MM.1S (cell line): ENCODE results near the gene SLC3A2.

ENCODE experiments used
- DNase-seq: peaks from one replicate; pipeline ENCODE4 v3.0.0-alpha.2; 2015
- H2AFZ ChIP-seq: fragments of 300-600 bp; sonication (generic); 2 replicates; pipeline ENCODE4 v1.6.0; 2016; ENCODE audit warnings: antibody characterized with exemption, low read length
- H3F3A ChIP-seq: fragments of 300-600 bp; sonication (generic); 2 replicates; pipeline ENCODE4 v1.6.1; 2016; ENCODE audit warnings: mild to moderate bottlenecking, antibody characterized with exemption, low read length, moderate library complexity, mixed read lengths; ENCODE audit not compliant: insufficient read depth
- H3K27ac ChIP-seq: fragments of 300-600 bp; sonication (generic); 2 replicates; pipeline ENCODE4 v1.5.1; 2016; ENCODE audit warnings: mild to moderate bottlenecking, low read length
- H3K27me3 ChIP-seq: fragments of 300-600 bp; sonication (generic); replicated peaks from 2 replicates; pipeline ENCODE4 v1.6.0; 2016; ENCODE audit warnings: low read length; ENCODE audit not compliant: insufficient read depth
- H3K36me3 ChIP-seq: fragments of 300-600 bp; sonication (generic); replicated peaks from 2 replicates; pipeline ENCODE4 v1.6.1; 2016; ENCODE audit warnings: mild to moderate bottlenecking, low read length, mixed read lengths; ENCODE audit not compliant: insufficient read depth
- H3K4me1 ChIP-seq: fragments of 300-600 bp; sonication (generic); 2 replicates; pipeline ENCODE4 v1.6.1; 2016; ENCODE audit warnings: low read length, mixed read lengths
- H3K4me2 ChIP-seq: fragments of 300-600 bp; sonication (generic); 2 replicates; pipeline ENCODE4 v1.6.0; 2016; ENCODE audit warnings: low read depth, low read length
- H3K4me3 ChIP-seq: fragments of 300-600 bp; sonication (generic); 2 replicates; pipeline ENCODE4 v1.5.1; 2016; ENCODE audit warnings: low read length, mixed read lengths
- H3K79me2 ChIP-seq: fragments of 300-600 bp; sonication (generic); 2 replicates; pipeline ENCODE4 v1.6.1; 2016; ENCODE audit warnings: mixed run types, low read length, mixed read lengths
- H3K9ac ChIP-seq: fragments of 300-600 bp; sonication (generic); 2 replicates; pipeline ENCODE4 v1.6.1; 2016; ENCODE audit warnings: low read length, mixed read lengths
- H3K9me2 ChIP-seq: fragments of 300-600 bp; sonication (generic); replicated peaks from 2 replicates; pipeline ENCODE4 v1.6.1; 2016; ENCODE audit warnings: mild to moderate bottlenecking, low read length, mixed read lengths; ENCODE audit not compliant: insufficient read depth
- H3K9me3 ChIP-seq: fragments of 300-600 bp; sonication (generic); replicated peaks from 2 replicates; pipeline ENCODE4 v1.6.1; 2016; ENCODE audit warnings: mild to moderate bottlenecking, low read length, mixed read lengths; ENCODE audit not compliant: insufficient read depth
- H4K20me1 ChIP-seq: fragments of 300-600 bp; sonication (generic); 2 replicates; pipeline ENCODE4 v1.6.1; 2016; ENCODE audit warnings: mild to moderate bottlenecking, low read length, moderate library complexity, mixed read lengths; ENCODE audit not compliant: insufficient read depth
- CTCF ChIP-seq: fragments of 300-600 bp; sonication (generic); IDR thresholded peaks from 2 replicates; pipeline ENCODE4 v1.5.1; 2016; ENCODE audit warnings: antibody characterized with exemption, low read length, mixed read lengths
- EZH2 ChIP-seq: fragments of 300-600 bp; sonication (generic); optimal IDR thresholded peaks from 2 replicates; pipeline ENCODE3; 2017; ENCODE audit warnings: low read depth, mild to moderate bottlenecking, antibody characterized with exemption, low read length, mixed read lengths
- EZH2phosphoT487 ChIP-seq: fragments of 300-600 bp; sonication (generic); IDR thresholded peaks from 2 replicates; pipeline ENCODE4 v1.6.1; 2018; ENCODE audit warnings: antibody characterized with exemption, low read length

The SLC3A2 gene

GRCh38 chr11:62919476-62919875 lies 38.8 kb downstream of the SLC3A2 start:
- Histone ChIP-seq H3K79me2 (no peaks in the 10 kb centered on the region), H4K20me1 (no peaks in the 10 kb centered on the region), H3K27me3 (peaks cover 81% of the 10 kb centered on the region), H3K9ac (no peak overlapping the region), H3K9me2 (no peaks in the 10 kb centered on the region), H3K36me3 (no peaks in the 10 kb centered on the region), H3K4me1 (peaks cover 7% of the 10 kb centered on the region; the same call in 1 of the 2 replicates), H3K4me2 (no peak overlapping the region), H2AFZ (no peak overlapping the region), H3K4me3 (no peak overlapping the region), H3K9me3 (no peaks in the 10 kb centered on the region), H3F3A (no peaks in the 10 kb centered on the region), H3K27ac (no peak overlapping the region)
- TF ChIP-seq EZH2 (no peak), EZH2phosphoT487 (no peak), CTCF (no peak)
- no peak for DNase-seq

GRCh38 chr11:62919898-62920640 lies 39.4 kb downstream of the SLC3A2 start:
- H3K9ac ChIP-seq: no peak overlapping the region
- no peak for DNase-seq
- no peak overlapping the region for H3K27ac ChIP-seq
- H3K79me2 ChIP-seq: no peaks in the 10 kb centered on the region
- H3K4me2 ChIP-seq: no peak overlapping the region
- H2AFZ ChIP-seq: no peak overlapping the region
- no peak for TF ChIP-seq EZH2
- TF ChIP-seq CTCF: no peak
- no peak for TF ChIP-seq EZH2phosphoT487
- no peaks in the 10 kb centered on the region for H3K9me2 ChIP-seq
- H4K20me1 ChIP-seq: no peaks in the 10 kb centered on the region
- H3K4me3 ChIP-seq: no peak overlapping the region
- no peaks in the 10 kb centered on the region for H3K9me3 ChIP-seq
- H3K27me3 ChIP-seq: peaks cover 83% of the 10 kb centered on the region
- no peaks in the 10 kb centered on the region for H3F3A ChIP-seq
- H3K4me1 ChIP-seq: peaks cover 7% of the 10 kb centered on the region; the same call in 1 of the 2 replicates
- no peaks in the 10 kb centered on the region for H3K36me3 ChIP-seq

- TF ChIP-seq EZH2: no peak
- TF ChIP-seq EZH2phosphoT487: no peak
- no peak for TF ChIP-seq CTCF
Measured at GRCh38 chr11:62921201-62921572, 40.5 kb downstream of the SLC3A2 start, which contains the start of gene CHRM1. Gene CHRM1, minus strand, starts transcription at chr11:62921363. Its CDS starts 10,263 bp downstream, at chr11:62911100.

More at GRCh38 chr11:62921201-62921572, 40.5 kb downstream of the SLC3A2 start, which contains the start of gene CHRM1:
- Histone ChIP-seq H3F3A (no peaks in the 10 kb centered on the region), H3K4me2 (no peak within 1 kb of the TSS), H3K27ac (no peak within 1 kb of the TSS), H3K9me3 (no peaks in the 10 kb centered on the region), H3K79me2 (no peaks in the 10 kb centered on the region), H3K4me1 (peaks cover 7% of the 10 kb centered on the region; the same call in 1 of the 2 replicates), H3K4me3 (no peak within 1 kb of the TSS), H3K36me3 (no peaks in the 10 kb centered on the region), H4K20me1 (no peaks in the 10 kb centered on the region), H2AFZ (no peak within 1 kb of the TSS), H3K9ac (no peak within 1 kb of the TSS), H3K27me3 (peaks cover 91% of the 10 kb centered on the region), H3K9me2 (no peaks in the 10 kb centered on the region)
- DNase-seq: no peak
